Heart right ventricle (tissue), 16 donors: ENCODE data around the gene DOCK1. TPM values are rescaled to one million over a fixed set of nuclear protein-coding genes. Genes with fewer than 3 reads are reported as not detected.

Source experiments
- ATAC-seq, 8 donors: fragments of 200-7000 bp; cut with Tn5 transposase; one replicate each; pipeline ENCODE4 v1.9.1; 2020; ENCODE audit warnings: mild to moderate bottlenecking in 8 of 8, moderate library complexity in 8 of 8, moderate number of reproducible peaks in 1 of 8
- DNase-seq, 2 donors: peaks; one replicate each; pipeline ENCODE4 v3.0.0-alpha.2; 2020
- H3K27ac ChIP-seq, 10 donors: fragments of 200-600 bp; sonication (generic) in 2 of 10; one replicate each; pipeline versions ENCODE4 v1.5.0 to v1.8.0; 2020 to 2022; ENCODE audit warnings: mild to moderate bottlenecking in 3 of 10
- H3K27me3 ChIP-seq, 7 donors: fragments of 200-600 bp; one replicate each; pipeline ENCODE4 v1.8.0; 2021 to 2022; ENCODE audit warnings: mild to moderate bottlenecking in 2 of 7
- H3K36me3 ChIP-seq, 9 donors: fragments of 200-600 bp; sonication (generic) in 1 of 9; one replicate each; pipeline versions ENCODE4 v1.5.0 to v1.8.0; 2020 to 2022; ENCODE audit warnings: mild to moderate bottlenecking in 2 of 9
- H3K4me1 ChIP-seq, 9 donors: fragments of 200-600 bp; sonication (generic) in 1 of 9; one replicate each; pipeline versions ENCODE4 v1.5.0 to v1.8.0; 2020 to 2022; ENCODE audit warnings: mild to moderate bottlenecking in 4 of 9
- H3K4me3 ChIP-seq, 10 donors: fragments of 200-600 bp; sonication (generic) in 2 of 10; one replicate each; pipeline versions ENCODE4 v1.5.0 to v1.8.0; 2020 to 2022; ENCODE audit warnings: mild to moderate bottlenecking in 7 of 10, moderate library complexity in 2 of 10
- H3K9me3 ChIP-seq, 11 donors: fragments of 200-600 bp in 10 of 11; sonication (generic) in 2 of 11; one replicate each; pipeline versions ENCODE4 v1.5.0 to v1.8.0; 2013 to 2022; ENCODE audit warnings: mild to moderate bottlenecking in 2 of 11, control low read depth in 1 of 11, moderate library complexity in 1 of 11
- CTCF ChIP-seq, 9 donors: fragments of 200-600 bp; sonication (generic) in 2 of 9; IDR thresholded peaks; one replicate each; pipeline versions ENCODE4 v1.5.0 to v1.8.0; 2021 to 2022; ENCODE audit warnings: antibody characterized with exemption in 9 of 9, mild to moderate bottlenecking in 5 of 9, moderate library complexity in 1 of 9
- WGBS, 2 donors: extraction: QIAGEN DNeasy Blood & Tissue Kit; methylation state at CpG; one replicate each; pipeline ENCODE4 v1.1.7; 2013; ENCODE audit warnings: inconsistent platforms in 1 of 2; 5-methylcytosine and 5-hydroxymethylcytosine counted together
- intact Hi-C, 10 donors: fragments of 100-400 bp; cut with DNase I; formaldehyde crosslinking; loops; one replicate each; pipeline versions ENCODE4 v1.11.1 to v1.14.2; 2022
- polyA plus RNA-seq, 2 donors: library from polyadenylated mRNA; stranded (reverse); fragments of 200-250 nt; gene quantifications; one replicate each; pipeline ENCODE4 v1.2.3, GENCODE V29; 2013
- total RNA-seq, 10 donors: library from RNA; stranded (reverse); fragmentation: NEBNext Ultra II Directional in 3 of 10; extraction: Animal tissue kit (Norgen Biotek cat#: 25700) in 3 of 10; gene quantifications; one replicate each; pipeline versions ENCODE4 v1.2.1 to v1.2.4, GENCODE V29; 2021 to 2023
- donor health status: Arrhythmogenic right ventricular cardiomyopathy.
- donor health status: ischemic (EF 13 %, LVEDD 7.1; RV severe dilation, severe dysfunction).
- donor health status: healthy with polysubstance abuse.
- donor health status: DM: no; HTN: yes; CAD: no.
- donor health status: DM: no; HTN: no; CAD: no.
- donor health status: ischemic (EF 25% LVEDD 6.9; RV normal size, moderate dysfunction).
- donor health status: ischemic (EF 25% LVEDD 5.7; RV mildly dilated, moderate dysfunction).
- donor health status: healthy.
- donor health status: DM: yes; HTN: yes; CAD: no.
- donor health status: Ischemic cardiomyopathy.
- donor health status: ischemic (EF 35%, LVEDD 5.7; RV mildly dilated, moderate dysfunction).
- donor health status: nonischemic (EF 11% LVEDD 7.7; RV severe dilation, severe dysfunction).
- donor health status: DM: yes; HTN: yes; CAD: no.
- donor health status: PGD.
- donor health status: ischemic (EF 29% LVEDD 5.4; RV normal size, mild dysfunction).
- donor health status: nonischemic (EF 23%, LVEDD 6.1; RV moderate dilation, normal function).

DOCK1 gene
- total and polyA plus RNA-seq, 12 donors, result 7.8 to 26.7 (median 19.8) TPM

- Histone ChIP-seq H3K36me3 (peaks cover 0 to 26% (median 7%) of the 10 kb centered on the region in 9 donors), H3K4me3 (no peak overlapping the region), H3K4me1 (peaks cover 0 to 4% (median 0%) of the 10 kb centered on the region in 9 donors), H3K27me3 (no peaks in the 10 kb centered on the region), H3K9me3 (no peaks in the 10 kb centered on the region), H3K27ac (no peak overlapping the region)
- no peak for TF ChIP-seq CTCF (IDR thresholded peaks at IDR 0.05)
- ATAC-seq (no peak), DNase-seq (no peak)
- WGBS, 2 donors, result 88 to 93% methylated on average over 12 of the region's 12 CpGs
- intact Hi-C loops, result no loop called here
Measured at GRCh38 chr10:127398140-127398970, 493.1 kb downstream of the DOCK1 start.

GRCh38 chr10:127398971-127399365 is 493.7 kb downstream of the DOCK1 start:
- DNase-seq (no peak), ATAC-seq (no peak)
- Histone ChIP-seq H3K36me3 (peaks cover 0 to 31% (median 7%) of the 10 kb centered on the region in 9 donors), H3K4me3 (no peak overlapping the region), H3K27me3 (no peaks in the 10 kb centered on the region), H3K27ac (no peak overlapping the region), H3K4me1 (peaks cover 0 to 4% (median 0%) of the 10 kb centered on the region in 9 donors), H3K9me3 (no peaks in the 10 kb centered on the region)
- intact Hi-C loops, result no loop called here
- no peak for TF ChIP-seq CTCF (IDR thresholded peaks at IDR 0.05)
- WGBS, 2 donors, result 92 to 95% methylated on average over 10 of the region's 10 CpGs

- Histone ChIP-seq H3K4me3 (no peak overlapping the region), H3K27ac (no peak overlapping the region), H3K4me1 (peaks cover 0 to 4% (median 0%) of the 10 kb centered on the region in 9 donors), H3K27me3 (no peaks in the 10 kb centered on the region), H3K36me3 (peaks cover 0 to 38% (median 7%) of the 10 kb centered on the region in 9 donors), H3K9me3 (no peaks in the 10 kb centered on the region)
- 79 to 80% methylated on average over 5 of the region's 5 CpGs for WGBS, 2 donors
- ATAC-seq (no peak), DNase-seq (no peak)
- intact Hi-C loops, result no loop called here
- no peak for TF ChIP-seq CTCF (IDR thresholded peaks at IDR 0.05)
Measured at GRCh38 chr10:127399668-127400067, 494.4 kb downstream of the DOCK1 start.

- no peak for TF ChIP-seq CTCF (IDR thresholded peaks at IDR 0.05)
- no peak overlapping the region for H3K27ac ChIP-seq
- H3K4me3 ChIP-seq, result no peak overlapping the region
- H3K4me1 ChIP-seq, result peaks cover 0 to 4% (median 0%) of the 10 kb centered on the region in 9 donors
- H3K27me3 ChIP-seq, result no peaks in the 10 kb centered on the region
- 93 to 96% methylated on average over 4 of the region's 4 CpGs for WGBS, 2 donors
- DNase-seq (no peak), ATAC-seq (no peak)
- H3K36me3 ChIP-seq, result peaks cover 0 to 43% (median 7%) of the 10 kb centered on the region in 9 donors
- intact Hi-C loops, result no loop called here
- no peaks in the 10 kb centered on the region for H3K9me3 ChIP-seq
Measured at GRCh38 chr10:127400216-127400615, 495.0 kb downstream of the DOCK1 start.
